ENCODE data around the gene MOB3A.
A peak's percentile ranks its signal among the peaks of the same experiment; 100 is the strongest.

DNA sequence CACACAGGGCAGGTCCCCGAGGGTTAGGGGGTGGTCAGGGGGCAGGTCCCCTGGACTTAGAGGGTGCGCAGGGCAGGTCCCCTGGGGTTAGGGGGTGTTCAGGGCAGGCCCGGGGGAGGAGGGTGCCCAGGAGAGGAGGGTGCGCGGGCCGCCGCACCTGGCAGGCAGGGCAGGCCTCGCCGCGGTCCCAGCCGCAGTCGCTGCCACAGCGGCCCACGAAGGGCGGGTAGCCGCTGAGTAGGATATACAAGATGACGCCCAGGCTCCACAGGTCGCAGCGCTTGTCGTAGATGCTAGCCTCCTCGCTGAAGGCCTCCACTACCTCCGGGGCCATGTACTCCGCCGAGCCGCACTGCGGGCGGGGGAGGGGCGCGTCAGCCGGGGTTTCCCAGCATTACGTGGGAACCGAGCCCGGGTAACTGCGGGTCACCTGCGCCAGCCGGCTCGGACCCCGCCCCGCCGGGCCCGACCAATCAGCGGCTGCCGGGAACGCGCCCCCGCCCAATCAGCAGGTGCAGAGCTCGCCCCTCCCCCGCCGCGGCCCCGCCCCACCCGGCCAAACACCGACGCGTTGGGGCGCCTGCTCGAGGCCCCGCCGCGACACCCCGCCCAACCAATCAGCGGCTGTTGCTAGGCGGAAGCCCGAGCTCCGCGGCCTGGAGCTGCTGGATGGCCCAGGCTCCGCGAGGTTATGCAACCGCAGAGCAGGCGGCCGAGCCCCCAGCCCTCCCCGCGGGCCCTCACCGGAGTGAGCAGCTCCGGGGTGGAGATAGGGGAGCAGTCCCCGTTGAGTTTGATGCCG, 54.2 kb downstream of the MOB3A start:
- TF ChIP-seq ZBTB8A (IDR thresholded peaks at IDR 0.05; ENCODE audit: partially characterized antibody) (no peak), PATZ1 (CRISPR knock-in tag; IDR thresholded peaks at IDR 0.05; ENCODE audit: borderline replicate concordance) (no peak), JUND (IDR thresholded peaks at IDR 0.05; ENCODE audit: borderline replicate concordance, low read depth, low read length) (peak; percentile 6; the same call in 1 of the 2 replicates), JUND (tag; IDR thresholded peaks at IDR 0.05; ENCODE audit: borderline replicate concordance, low read depth, low read length) (no peak; the same call in 2 of the 3 replicates), USF1 (CRISPR knock-in tag; IDR thresholded peaks at IDR 0.05) (0 out of 2 replicates have a peak, but pooled peaks have one; percentile 1), CBX5 (IDR thresholded peaks at IDR 0.05; ENCODE audit: borderline replicate concordance, low read depth) (no peak), XRCC4 (IDR thresholded peaks at IDR 0.05; ENCODE audit: extremely low read depth, insufficient read depth, insufficient read length) (no peak)

Measured in K562 (cell line).